Lower leg skin (tissue), 4 donors: ENCODE results near the gene RCAN1. TPM values are rescaled to one million over a fixed set of nuclear protein-coding genes. Genes with fewer than 3 reads are reported as not detected.
"Not testable (repeated sequence)": the region's sequence is repeated elsewhere in the genome, so short reads cannot be mapped to it uniquely, and the experiment has no call there.

Experiments used
- DNase-seq, 2 donors: peaks; one replicate each; pipeline ENCODE4 v3.0.0-alpha.2; 2019; ENCODE audit warnings: low spot score in 2 of 2
- H3K4me3 ChIP-seq: fragments of 200-600 bp; sonication (generic); 2 replicates; pipeline ENCODE4 v1.5.1; 2017; ENCODE audit warnings: mild to moderate bottlenecking, low read depth; ENCODE audit not compliant: poor library complexity, severe bottlenecking
- POLR2A ChIP-seq, 2 donors: fragments of 450-650 bp; IDR thresholded peaks; one replicate each; pipeline ENCODE4 v1.6.1; 2016 to 2017; ENCODE audit warnings: antibody characterized with exemption in 2 of 2, mild to moderate bottlenecking in 1 of 2, moderate library complexity in 1 of 2
- WGBS, 2 donors: methylation state at CpG; one replicate each; pipeline ENCODE4 v1.1.5; 2018; 5-methylcytosine and 5-hydroxymethylcytosine counted together
- intact Hi-C: fragments of 100-400 bp; cut with DNase I; formaldehyde crosslinking; loops from one replicate; pipeline ENCODE4 v1.15.0; 2023; ENCODE audit warnings: low total_unique reads
- total RNA-seq, 4 donors: library from RNA; depleted of rRNA; stranded (reverse); fragments of >200 nt; gene quantifications; one replicate each; pipeline ENCODE4 v1.1.0, GENCODE V29; 2016
- TF ChIP-seq, protein P1 (sequence below), 3 donors: fragments of 450-650 bp; IDR thresholded peaks; one replicate each; pipeline ENCODE4 v1.5.1; 2016; ENCODE audit warnings: antibody characterized with exemption in 3 of 3, mild to moderate bottlenecking in 3 of 3, moderate library complexity in 2 of 3

The RCAN1 gene
- total RNA-seq, 4 donors from 2014 or later, result 18.8 to 29.0 (median 19.4) TPM

DNA sequence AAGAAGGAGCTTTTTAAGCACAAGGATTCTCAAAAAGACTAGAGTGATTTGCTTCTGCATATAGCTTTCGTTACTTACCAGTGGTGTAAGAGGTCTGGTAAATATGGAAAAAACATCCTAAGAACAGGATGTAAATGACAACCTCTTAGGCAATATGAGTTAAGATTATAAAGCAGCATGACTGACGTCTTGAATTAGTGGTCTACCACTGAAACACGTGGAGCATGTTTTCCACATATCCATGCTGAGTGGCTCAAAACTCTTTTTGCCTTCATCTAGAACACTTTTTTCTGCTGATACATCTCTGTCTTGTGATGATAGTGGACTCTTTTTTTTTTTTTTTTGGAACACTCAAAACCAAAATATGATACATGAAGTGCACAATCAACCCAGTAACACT, 44.6 kb downstream of the RCAN1 start:
- no peak overlapping the region for H3K4me3 ChIP-seq
- DNase-seq, result no peak
- intact Hi-C loops, result no loop called here
- TF ChIP-seq, protein P1, sequence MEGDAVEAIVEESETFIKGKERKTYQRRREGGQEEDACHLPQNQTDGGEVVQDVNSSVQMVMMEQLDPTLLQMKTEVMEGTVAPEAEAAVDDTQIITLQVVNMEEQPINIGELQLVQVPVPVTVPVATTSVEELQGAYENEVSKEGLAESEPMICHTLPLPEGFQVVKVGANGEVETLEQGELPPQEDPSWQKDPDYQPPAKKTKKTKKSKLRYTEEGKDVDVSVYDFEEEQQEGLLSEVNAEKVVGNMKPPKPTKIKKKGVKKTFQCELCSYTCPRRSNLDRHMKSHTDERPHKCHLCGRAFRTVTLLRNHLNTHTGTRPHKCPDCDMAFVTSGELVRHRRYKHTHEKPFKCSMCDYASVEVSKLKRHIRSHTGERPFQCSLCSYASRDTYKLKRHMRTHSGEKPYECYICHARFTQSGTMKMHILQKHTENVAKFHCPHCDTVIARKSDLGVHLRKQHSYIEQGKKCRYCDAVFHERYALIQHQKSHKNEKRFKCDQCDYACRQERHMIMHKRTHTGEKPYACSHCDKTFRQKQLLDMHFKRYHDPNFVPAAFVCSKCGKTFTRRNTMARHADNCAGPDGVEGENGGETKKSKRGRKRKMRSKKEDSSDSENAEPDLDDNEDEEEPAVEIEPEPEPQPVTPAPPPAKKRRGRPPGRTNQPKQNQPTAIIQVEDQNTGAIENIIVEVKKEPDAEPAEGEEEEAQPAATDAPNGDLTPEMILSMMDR (IDR thresholded peaks at IDR 0.05), result no peak
- no peak for TF ChIP-seq POLR2A (IDR thresholded peaks at IDR 0.05)
- WGBS, 2 donors, result 79 to 86% methylated on average over 3 of the region's 3 CpGs

DNA sequence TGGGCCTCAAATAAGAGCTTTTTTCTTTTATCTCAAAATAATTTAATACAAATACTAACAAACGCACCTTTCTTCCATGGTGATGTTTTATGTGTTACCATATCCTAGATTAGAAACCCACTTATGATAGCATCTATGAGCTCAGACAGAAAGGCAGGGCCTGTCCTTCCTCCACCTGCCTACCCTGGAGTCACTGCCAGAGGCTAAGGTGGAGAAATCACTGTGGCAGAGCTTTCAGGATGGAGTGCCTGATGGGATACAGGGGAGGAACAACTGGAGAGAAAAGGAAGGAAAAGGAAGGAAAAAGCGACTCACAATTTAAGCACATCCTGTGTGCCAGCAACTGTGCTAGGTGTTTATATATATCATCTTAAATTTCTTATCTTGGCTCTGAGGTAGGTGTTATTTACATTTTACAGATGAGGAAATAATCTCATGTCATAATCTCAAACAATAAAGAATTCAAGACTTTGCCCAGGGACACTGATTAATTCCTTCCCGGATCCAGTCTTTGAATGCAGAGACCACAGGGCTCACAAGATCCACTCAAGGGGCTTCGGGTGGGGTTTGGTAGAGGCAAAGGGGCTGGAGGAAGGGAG, 45.4 kb downstream of the RCAN1 start:
- 67 to 69% methylated on average over 4 of the region's 4 CpGs for WGBS, 2 donors
- intact Hi-C loops, result no loop called here
- TF ChIP-seq, protein P1 (IDR thresholded peaks at IDR 0.05), result no peak
- TF ChIP-seq POLR2A (IDR thresholded peaks at IDR 0.05), result no peak
- no peak overlapping the region for H3K4me3 ChIP-seq
- no peak for DNase-seq

DNA sequence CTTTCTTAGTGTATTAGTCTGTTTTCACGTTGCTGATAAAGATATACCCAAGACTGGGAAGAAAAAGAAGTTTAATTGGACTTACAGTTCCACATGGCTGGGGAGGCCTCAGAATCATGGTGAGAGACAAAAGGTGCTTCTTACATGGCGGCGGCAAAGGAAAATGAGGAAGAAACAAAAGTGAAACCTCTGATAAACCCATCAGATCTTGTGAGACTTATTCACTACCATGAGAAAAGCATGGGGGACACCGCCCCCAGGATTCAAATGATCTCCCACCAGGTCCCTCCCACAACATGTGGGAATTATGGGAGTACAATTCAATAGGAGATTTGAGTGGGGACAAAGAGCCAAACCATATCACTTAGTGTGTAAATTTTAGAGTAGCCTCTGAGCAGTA, 46.1 kb downstream of the RCAN1 start:
- 85 to 94% methylated on average over 4 of the region's 4 CpGs for WGBS, 2 donors
- intact Hi-C loops, H3K4me3 ChIP-seq, DNase-seq: not testable (repeated sequence)

DNA sequence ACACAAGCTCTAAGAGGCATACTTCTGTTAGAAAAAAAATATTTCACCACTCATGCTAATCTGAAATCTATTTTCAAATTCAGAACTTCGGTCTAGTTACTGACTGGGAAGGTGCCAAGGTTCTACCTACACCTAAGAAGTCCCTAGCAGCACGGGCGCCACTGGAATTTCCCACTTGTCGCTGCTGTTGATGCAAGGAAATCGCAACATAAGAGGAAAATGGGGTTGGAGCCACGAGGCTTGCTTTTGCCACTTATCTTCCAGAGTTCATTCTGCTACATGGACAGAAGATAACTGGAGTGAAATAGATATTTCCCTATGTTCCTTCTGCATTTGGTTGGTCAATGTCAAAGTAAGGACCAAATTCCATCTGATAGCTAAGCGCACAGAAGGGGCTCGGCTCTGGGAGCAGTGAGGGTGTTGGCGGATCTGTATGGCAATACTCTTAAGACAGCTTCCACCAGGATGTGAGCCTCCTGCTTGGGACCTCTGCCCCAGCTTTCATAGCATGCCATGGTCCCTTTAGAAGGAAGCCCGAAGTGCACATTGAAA, 47.2 kb downstream of the RCAN1 start:
- no peak overlapping the region for H3K4me3 ChIP-seq
- TF ChIP-seq POLR2A (IDR thresholded peaks at IDR 0.05), result no peak
- TF ChIP-seq, protein P1 (IDR thresholded peaks at IDR 0.05), result no peak
- intact Hi-C loops, result no loop called here
- 91% methylated on average over 10 of the region's 10 CpGs for WGBS, 2 donors
- DNase-seq, result no peak

DNA sequence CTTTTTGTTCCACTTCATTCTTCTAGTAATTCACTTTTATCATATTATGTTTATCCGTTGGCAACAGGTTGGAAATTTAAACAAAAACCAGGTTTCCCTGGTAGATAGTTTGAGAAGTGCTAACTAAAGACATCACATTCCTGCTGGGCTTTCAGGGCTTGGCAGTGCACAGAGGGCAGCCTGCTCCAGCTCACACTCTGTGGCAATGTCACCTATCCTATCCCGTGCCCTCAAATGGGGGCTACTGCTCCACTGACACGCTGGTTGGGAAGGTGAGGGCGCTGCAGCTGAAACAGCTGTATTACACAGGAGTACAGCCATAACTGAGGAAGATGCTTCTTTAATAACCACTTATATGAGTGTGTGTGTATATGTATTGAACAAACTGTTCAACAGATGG, 49.7 kb downstream of the RCAN1 start:
- TF ChIP-seq POLR2A (IDR thresholded peaks at IDR 0.05), result no peak
- TF ChIP-seq, protein P1 (IDR thresholded peaks at IDR 0.05), result no peak
- no peak for DNase-seq
- WGBS, 2 donors, result 97 to 99% methylated on average over 4 of the region's 4 CpGs
- no peak overlapping the region for H3K4me3 ChIP-seq
- intact Hi-C loops, result no loop called here

DNA sequence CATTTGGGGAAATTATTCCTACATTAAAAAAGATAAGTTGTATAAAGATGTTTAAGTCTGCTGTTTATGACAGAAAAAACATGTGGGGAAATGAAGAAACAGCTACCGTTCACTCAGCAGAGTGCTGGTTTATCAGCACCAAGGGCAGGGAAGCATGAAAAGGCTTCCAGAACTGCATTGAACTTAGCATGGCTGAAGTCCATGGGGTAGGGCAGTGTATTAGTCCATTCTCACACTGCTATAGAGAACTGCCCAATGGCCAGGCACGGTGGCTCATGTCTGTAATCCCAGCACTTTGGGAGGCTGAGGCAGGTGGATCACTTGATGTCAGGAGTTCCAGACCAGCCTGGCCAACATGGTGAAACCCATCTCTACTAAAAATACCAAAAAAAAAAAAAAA, 51.5 kb downstream of the RCAN1 start:
- intact Hi-C loops, DNase-seq, H3K4me3 ChIP-seq: not testable (repeated sequence)
- WGBS, 2 donors, result 97 to 98% methylated on average over 2 of the region's 2 CpGs

DNA sequence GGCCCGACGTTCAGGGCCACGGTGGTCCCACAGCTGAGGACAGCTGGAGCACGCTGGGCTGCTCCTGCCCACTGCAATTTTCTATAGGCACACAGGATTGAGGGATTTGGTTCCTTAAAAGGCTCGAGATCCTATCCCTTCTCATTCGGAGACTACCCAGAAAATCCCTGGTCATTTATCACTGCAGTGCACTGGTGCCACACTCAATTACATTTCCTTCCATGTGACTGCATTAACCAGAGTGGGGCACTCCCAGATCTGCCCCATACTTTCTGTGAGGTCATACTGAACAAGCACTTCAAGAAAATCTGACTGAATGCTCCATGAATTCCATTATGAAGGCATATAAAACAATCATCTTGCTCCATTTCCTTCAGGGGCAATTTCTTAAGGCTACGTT, 53.1 kb downstream of the RCAN1 start:
- DNase-seq, result no peak
- TF ChIP-seq, protein P1 (IDR thresholded peaks at IDR 0.05), result no peak
- TF ChIP-seq POLR2A (IDR thresholded peaks at IDR 0.05), result no peak
- H3K4me3 ChIP-seq, result no peak overlapping the region
- 92 to 96% methylated on average over 7 of the region's 7 CpGs for WGBS, 2 donors
- intact Hi-C loops, result no loop called here
